GM10248 (cell line): Measurements from ENCODE around the gene PLCB2.

Source experiments
- CTCF ChIA-PET: fragments of 300-600 bp; sonication (Branson Sonifier 250); formaldehyde crosslinking; extraction: SDS; loops from one replicate; lab custom pipeline; 2021; ENCODE audit warnings: antibody characterized with exemption; lab: Yijun Ruan, JAX
- POLR2A ChIA-PET: fragments of 350-650 bp; sonication (Branson Sonifier 250); formaldehyde crosslinking; extraction: SDS; loops from one replicate; lab custom pipeline; 2020; ENCODE audit warnings: antibody characterized with exemption; lab: Yijun Ruan, JAX
- DNase-seq: peaks from one replicate; pipeline ENCODE4 v3.0.0; 2012; ENCODE audit errors: extremely low spot score
- CTCF ChIP-seq: IDR thresholded peaks from 2 replicates; pipeline ENCODE4 v1.5.1; 2012; ENCODE audit warnings: mild to moderate bottlenecking, low read depth; ENCODE audit errors: extremely low read depth, missing control alignments, control extremely low read depth

The PLCB2 gene

GRCh38 chr15:40352281-40352901, 44.7 kb upstream of the PLCB2 start:
- CTCF ChIA-PET: interaction anchor here (1.2 to 12.6 kb wide), 4 partner anchors 12 to 73 kb away, joined by 4 to 186 read pairs (median 38); partner anchors contain the start of gene CCDC9B
- no peak for TF ChIP-seq CTCF
- DNase-seq: no peak
- POLR2A ChIA-PET: no interaction called here

GRCh38 chr15:40349163-40349562, 41.4 kb upstream of the PLCB2 start:
- no peak for TF ChIP-seq CTCF
- POLR2A ChIA-PET: no interaction called here
- DNase-seq: no peak
- CTCF ChIA-PET: interaction anchor here (1.1 to 12.6 kb wide), 2 partner anchors 9 to 21 kb away, joined by 3 to 186 read pairs; partner anchors contain the start of gene CCDC9B

GRCh38 chr15:40348474-40348870, 40.7 kb upstream of the PLCB2 start:
- ChIA-PET POLR2A (no interaction called here), CTCF (interaction anchor here (0.6 to 12.6 kb wide), 4 partner anchors 8 to 73 kb away, joined by 3 to 186 read pairs (median 4); partner anchors contain the start of gene CCDC9B)
- no peak for DNase-seq

GRCh38 chr15:40347559-40348473, 40.1 kb upstream of the PLCB2 start:
- POLR2A ChIA-PET: no interaction called here
- no peak for TF ChIP-seq CTCF
- CTCF ChIA-PET: interaction anchor here (0.6 to 12.6 kb wide), 4 partner anchors 8 to 73 kb away, joined by 3 to 186 read pairs (median 4); partner anchors contain the start of gene CCDC9B
- DNase-seq: no peak

More at GRCh38 chr15:40348474-40348870, 40.7 kb upstream of the PLCB2 start:
- TF ChIP-seq CTCF: no peak

- TF ChIP-seq CTCF: no peak
- ChIA-PET CTCF (interaction anchor here (1.0 to 12.9 kb wide), 5 partner anchors 6 to 75 kb away, joined by 3 to 186 read pairs (median 53); partner anchors contain the start of genes CCDC9B, DISP2, IVD and PHGR1), POLR2A (no interaction called here)
- no peak for DNase-seq
These were observed 39.1 kb upstream of the PLCB2 start for GRCh38 chr15:40346579-40347558.
